ENCODE results near the gene DYNLRB1. TPM values are rescaled to one million over a fixed set of nuclear protein-coding genes. Genes with fewer than 3 reads are reported as not detected.
A peak's percentile ranks its signal among the peaks of the same experiment; 100 is the strongest.

The DYNLRB1 gene
- total and polyA plus RNA-seq, 2 of the 13 experiments (the other 11 are each of a cell fraction or from before 2014, with no cell fraction given) = 140 to 244 TPM

DNA sequence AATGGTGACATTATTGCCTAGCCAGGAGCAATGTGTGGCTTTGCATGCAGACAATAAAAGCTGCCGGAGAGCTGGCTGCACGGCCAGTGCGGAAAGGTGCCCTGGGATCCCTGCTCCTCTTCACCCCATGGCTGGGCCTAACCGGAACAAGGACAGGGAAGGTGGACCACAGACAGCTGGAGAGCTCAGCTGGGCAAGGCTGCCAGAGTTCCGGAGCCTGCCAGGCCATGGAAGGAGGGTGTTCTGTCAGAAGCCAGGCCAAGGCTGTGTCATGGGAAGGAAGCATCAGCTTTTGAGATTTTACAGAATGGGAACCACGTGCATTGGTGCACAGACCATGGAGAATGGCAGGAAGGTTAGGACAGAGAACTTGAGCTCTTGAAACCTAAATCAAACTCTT is 67.3 kb downstream of the DYNLRB1 start:
- Histone ChIP-seq H3K9me3 (ENCODE audit: low read length) (no peaks in the 10 kb centered on the region), H4K20me1 (ENCODE audit: insufficient read depth, low read length) (no peaks in the 10 kb centered on the region), H3K27me3 (ENCODE audit: control insufficient read depth in 1 of 2, insufficient read depth in 2 of 2, low read length in 2 of 2) (no peaks in the 10 kb centered on the region), H3K4me3 (replicated peaks in 1 of 3; ENCODE audit: insufficient read depth in 1 of 3, low read depth in 2 of 3, low read length in 3 of 3) (no peak overlapping the region), H3K27ac (ENCODE audit: extremely low read length, insufficient read depth, low read length) (no peak overlapping the region), H3K4me1 (ENCODE audit: insufficient read depth, low read length) (peaks cover 36% of the 10 kb centered on the region), H3K36me3 (replicated peaks in 1 of 2; ENCODE audit: control insufficient read depth in 1 of 2, insufficient read depth in 2 of 2, low read length in 2 of 2) (peaks cover 22 to 83% of the 10 kb centered on the region in 2 experiments), H2AFZ (ENCODE audit: low read length) (no peak overlapping the region), H3K4me2 (ENCODE audit: low read depth, low read length) (no peak overlapping the region), H3K9ac (ENCODE audit: insufficient read depth, low read depth, low read length) (no peak overlapping the region), H3K79me2 (ENCODE audit: insufficient read depth, low read length) (no peaks in the 10 kb centered on the region)
- in situ Hi-C loops (cut with HindIII; ENCODE audit: extremely low pct_ligation_motif_present, low pct_unique_long_range_greater_than_20kb) = no loop called here
- FAIRE-seq (no peak), ATAC-seq (no peak), DNase-seq (ENCODE audit: low spot score) (no peak)
- CTCF ChIA-PET (ENCODE audit: low intra/inter-chr PET ratio, low total read pairs) = no interaction called here
- POLR2A ChIA-PET = interaction anchor here (0.9 to 1.6 kb wide), 3 partner anchors 38 to 96 kb away, joined by 3 to 6 read pairs (median 3); partner anchors contain the start of gene PIGU
- no TSS peak for BruUV-seq (replicated peaks)
- TF ChIP-seq, protein P1, sequence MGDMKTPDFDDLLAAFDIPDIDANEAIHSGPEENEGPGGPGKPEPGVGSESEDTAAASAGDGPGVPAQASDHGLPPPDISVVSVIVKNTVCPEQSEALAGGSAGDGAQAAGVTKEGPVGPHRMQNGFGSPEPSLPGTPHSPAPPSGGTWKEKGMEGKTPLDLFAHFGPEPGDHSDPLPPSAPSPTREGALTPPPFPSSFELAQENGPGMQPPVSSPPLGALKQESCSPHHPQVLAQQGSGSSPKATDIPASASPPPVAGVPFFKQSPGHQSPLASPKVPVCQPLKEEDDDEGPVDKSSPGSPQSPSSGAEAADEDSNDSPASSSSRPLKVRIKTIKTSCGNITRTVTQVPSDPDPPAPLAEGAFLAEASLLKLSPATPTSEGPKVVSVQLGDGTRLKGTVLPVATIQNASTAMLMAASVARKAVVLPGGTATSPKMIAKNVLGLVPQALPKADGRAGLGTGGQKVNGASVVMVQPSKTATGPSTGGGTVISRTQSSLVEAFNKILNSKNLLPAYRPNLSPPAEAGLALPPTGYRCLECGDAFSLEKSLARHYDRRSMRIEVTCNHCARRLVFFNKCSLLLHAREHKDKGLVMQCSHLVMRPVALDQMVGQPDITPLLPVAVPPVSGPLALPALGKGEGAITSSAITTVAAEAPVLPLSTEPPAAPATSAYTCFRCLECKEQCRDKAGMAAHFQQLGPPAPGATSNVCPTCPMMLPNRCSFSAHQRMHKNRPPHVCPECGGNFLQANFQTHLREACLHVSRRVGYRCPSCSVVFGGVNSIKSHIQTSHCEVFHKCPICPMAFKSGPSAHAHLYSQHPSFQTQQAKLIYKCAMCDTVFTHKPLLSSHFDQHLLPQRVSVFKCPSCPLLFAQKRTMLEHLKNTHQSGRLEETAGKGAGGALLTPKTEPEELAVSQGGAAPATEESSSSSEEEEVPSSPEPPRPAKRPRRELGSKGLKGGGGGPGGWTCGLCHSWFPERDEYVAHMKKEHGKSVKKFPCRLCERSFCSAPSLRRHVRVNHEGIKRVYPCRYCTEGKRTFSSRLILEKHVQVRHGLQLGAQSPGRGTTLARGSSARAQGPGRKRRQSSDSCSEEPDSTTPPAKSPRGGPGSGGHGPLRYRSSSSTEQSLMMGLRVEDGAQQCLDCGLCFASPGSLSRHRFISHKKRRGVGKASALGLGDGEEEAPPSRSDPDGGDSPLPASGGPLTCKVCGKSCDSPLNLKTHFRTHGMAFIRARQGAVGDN (CRISPR knock-in tag; IDR thresholded peaks at IDR 0.05) = peak; percentile 34; the same call in 1 of the 2 replicates
- TF ChIP-seq, protein P2, sequence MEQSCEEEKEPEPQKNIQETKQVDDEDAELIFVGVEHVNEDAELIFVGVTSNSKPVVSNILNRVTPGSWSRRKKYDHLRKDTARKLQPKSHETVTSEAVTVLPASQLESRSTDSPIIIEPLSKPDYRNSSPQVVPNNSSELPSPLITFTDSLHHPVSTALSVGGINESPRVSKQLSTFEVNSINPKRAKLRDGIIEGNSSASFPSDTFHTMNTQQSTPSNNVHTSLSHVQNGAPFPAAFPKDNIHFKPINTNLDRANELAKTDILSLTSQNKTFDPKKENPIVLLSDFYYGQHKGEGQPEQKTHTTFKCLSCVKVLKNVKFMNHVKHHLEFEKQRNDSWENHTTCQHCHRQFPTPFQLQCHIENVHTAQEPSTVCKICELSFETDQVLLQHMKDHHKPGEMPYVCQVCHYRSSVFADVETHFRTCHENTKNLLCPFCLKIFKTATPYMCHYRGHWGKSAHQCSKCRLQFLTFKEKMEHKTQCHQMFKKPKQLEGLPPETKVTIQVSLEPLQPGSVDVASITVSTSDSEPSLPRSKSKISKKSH (CRISPR knock-in tag; IDR thresholded peaks at IDR 0.05; ENCODE audit: borderline replicate concordance) = no peak
- TF ChIP-seq, protein P3, sequence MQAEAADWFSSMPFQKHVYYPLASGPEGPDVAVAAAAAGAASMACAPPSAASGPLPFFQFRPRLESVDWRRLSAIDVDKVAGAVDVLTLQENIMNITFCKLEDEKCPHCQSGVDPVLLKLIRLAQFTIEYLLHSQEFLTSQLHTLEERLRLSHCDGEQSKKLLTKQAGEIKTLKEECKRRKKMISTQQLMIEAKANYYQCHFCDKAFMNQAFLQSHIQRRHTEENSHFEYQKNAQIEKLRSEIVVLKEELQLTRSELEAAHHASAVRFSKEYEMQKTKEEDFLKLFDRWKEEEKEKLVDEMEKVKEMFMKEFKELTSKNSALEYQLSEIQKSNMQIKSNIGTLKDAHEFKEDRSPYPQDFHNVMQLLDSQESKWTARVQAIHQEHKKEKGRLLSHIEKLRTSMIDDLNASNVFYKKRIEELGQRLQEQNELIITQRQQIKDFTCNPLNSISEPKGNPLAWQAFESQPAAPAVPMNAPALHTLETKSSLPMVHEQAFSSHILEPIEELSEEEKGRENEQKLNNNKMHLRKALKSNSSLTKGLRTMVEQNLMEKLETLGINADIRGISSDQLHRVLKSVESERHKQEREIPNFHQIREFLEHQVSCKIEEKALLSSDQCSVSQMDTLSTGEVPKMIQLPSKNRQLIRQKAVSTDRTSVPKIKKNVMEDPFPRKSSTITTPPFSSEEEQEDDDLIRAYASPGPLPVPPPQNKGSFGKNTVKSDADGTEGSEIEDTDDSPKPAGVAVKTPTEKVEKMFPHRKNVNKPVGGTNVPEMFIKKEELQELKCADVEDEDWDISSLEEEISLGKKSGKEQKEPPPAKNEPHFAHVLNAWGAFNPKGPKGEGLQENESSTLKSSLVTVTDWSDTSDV (CRISPR knock-in tag; IDR thresholded peaks at IDR 0.05) = 0 out of 2 replicates have a peak, but pooled peaks have one; percentile 49
- TF ChIP-seq, protein P4, sequence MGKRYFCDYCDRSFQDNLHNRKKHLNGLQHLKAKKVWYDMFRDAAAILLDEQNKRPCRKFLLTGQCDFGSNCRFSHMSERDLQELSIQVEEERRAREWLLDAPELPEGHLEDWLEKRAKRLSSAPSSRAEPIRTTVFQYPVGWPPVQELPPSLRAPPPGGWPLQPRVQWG (CRISPR knock-in tag; IDR thresholded peaks at IDR 0.05; ENCODE audit: borderline replicate concordance, low read depth) = no peak
- TF ChIP-seq ZNF607 (CRISPR knock-in tag; IDR thresholded peaks at IDR 0.05; ENCODE audit: borderline replicate concordance) (no peak), NRL (CRISPR knock-in tag; IDR thresholded peaks at IDR 0.05; ENCODE audit: borderline replicate concordance) (0 out of 2 replicates have a peak, but pooled peaks have one; percentile 33)
- intact Hi-C loops (cut with micrococcal nuclease; ENCODE audit: unreplicated experiment) = no loop called here
- WGBS (ENCODE audit: low lambda C conversion rate) = 96% methylated on average over 6 of the region's 6 CpGs

All from HepG2 (cell line).